ENCODE data around the gene PANK4.

Gene PANK4

DNA sequence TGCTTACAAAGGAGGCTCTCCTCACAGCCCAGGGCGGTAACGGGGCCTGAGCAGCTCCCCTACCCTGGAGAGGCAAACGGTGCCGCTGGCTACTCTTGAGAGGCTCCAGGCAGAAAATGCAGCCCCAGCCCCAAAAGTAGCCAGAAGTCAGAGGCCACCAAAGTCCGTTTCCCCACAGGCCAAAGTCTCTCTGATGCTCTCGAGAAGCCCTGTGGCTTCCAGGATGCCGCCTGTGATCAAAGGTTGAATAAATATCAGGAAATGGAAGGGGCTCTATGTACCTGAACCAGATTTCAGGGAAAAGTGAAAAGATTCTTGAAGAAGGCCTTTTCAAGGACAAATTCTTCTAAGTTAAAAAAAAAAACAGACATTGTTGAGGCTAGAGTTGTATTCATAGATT is 4.2 kb downstream of the PANK4 start:
- Histone ChIP-seq H3K27ac (no peak overlapping the region), H3K36me3 (replicated peaks) (peaks cover 32% of the 10 kb centered on the region), H3K27me3 (replicated peaks) (no peaks in the 10 kb centered on the region), H3K4me3 (ENCODE audit: low read depth, low read length) (no peak overlapping the region)
- TF ChIP-seq, protein P1, sequence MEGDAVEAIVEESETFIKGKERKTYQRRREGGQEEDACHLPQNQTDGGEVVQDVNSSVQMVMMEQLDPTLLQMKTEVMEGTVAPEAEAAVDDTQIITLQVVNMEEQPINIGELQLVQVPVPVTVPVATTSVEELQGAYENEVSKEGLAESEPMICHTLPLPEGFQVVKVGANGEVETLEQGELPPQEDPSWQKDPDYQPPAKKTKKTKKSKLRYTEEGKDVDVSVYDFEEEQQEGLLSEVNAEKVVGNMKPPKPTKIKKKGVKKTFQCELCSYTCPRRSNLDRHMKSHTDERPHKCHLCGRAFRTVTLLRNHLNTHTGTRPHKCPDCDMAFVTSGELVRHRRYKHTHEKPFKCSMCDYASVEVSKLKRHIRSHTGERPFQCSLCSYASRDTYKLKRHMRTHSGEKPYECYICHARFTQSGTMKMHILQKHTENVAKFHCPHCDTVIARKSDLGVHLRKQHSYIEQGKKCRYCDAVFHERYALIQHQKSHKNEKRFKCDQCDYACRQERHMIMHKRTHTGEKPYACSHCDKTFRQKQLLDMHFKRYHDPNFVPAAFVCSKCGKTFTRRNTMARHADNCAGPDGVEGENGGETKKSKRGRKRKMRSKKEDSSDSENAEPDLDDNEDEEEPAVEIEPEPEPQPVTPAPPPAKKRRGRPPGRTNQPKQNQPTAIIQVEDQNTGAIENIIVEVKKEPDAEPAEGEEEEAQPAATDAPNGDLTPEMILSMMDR (IDR thresholded peaks at IDR 0.05; ENCODE audit: low read depth, low read length, missing control alignments), result no peak
- DNase-seq, result no peak
- in situ Hi-C loops (cut with HindIII; ENCODE audit: low pct_ligation_motif_present, low sequenced_read_pairs), result loop anchor here (25.0 kb wide), 1 partner anchor 110 kb away; the partner anchor contains the start of gene PEX10

- no peak overlapping the region for H3K27ac ChIP-seq
- in situ Hi-C loops (cut with HindIII; ENCODE audit: low pct_ligation_motif_present, low sequenced_read_pairs), result loop anchor here (25.0 kb wide), 1 partner anchor 109 kb away; the partner anchor contains the start of gene PEX10
- H3K36me3 ChIP-seq (replicated peaks), result peaks cover 44% of the 10 kb centered on the region
- TF ChIP-seq, protein P1 (IDR thresholded peaks at IDR 0.05; ENCODE audit: low read depth, low read length, missing control alignments), result no peak
- no peaks in the 10 kb centered on the region for H3K27me3 ChIP-seq (replicated peaks)
- H3K4me3 ChIP-seq (ENCODE audit: low read depth, low read length), result no peak overlapping the region
- DNase-seq, result no peak
These were observed 5.6 kb downstream of the PANK4 start for GRCh38 chr1:2520806-2521205.

GRCh38 chr1:2520206-2520605 is 6.2 kb downstream of the PANK4 start:
- DNase-seq, result no peak
- H3K27me3 ChIP-seq (replicated peaks), result no peaks in the 10 kb centered on the region
- H3K4me3 ChIP-seq (ENCODE audit: low read depth, low read length), result no peak overlapping the region
- TF ChIP-seq, protein P1 (IDR thresholded peaks at IDR 0.05; ENCODE audit: low read depth, low read length, missing control alignments), result no peak
- peaks cover 50% of the 10 kb centered on the region for H3K36me3 ChIP-seq (replicated peaks)
- H3K27ac ChIP-seq, result no peak overlapping the region
- in situ Hi-C loops (cut with HindIII; ENCODE audit: low pct_ligation_motif_present, low sequenced_read_pairs), result loop anchor here (25.0 kb wide), 1 partner anchor 108 kb away; the partner anchor contains the start of gene PEX10

DNA sequence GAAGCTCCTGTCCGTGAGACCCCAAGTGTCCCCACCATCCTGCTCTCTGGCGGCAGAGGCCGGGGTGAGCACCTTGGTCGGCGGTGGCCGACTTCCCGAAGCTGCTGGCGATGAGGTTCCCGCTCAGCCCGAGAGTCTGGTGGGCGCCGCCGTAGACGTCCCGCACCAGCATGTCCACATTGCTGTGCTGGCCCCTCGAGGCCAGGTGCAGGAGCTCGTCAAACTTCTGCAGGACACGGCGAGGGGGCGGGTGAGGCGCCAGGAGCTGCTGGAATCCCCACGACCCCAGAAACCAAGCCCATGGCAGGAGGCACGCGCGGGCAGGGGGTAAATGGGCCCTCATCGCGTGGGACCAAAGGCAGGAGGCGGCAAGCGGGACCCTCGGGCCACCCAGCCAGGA is 6.7 kb downstream of the PANK4 start:
- H3K36me3 ChIP-seq (replicated peaks), result peaks cover 55% of the 10 kb centered on the region
- no peak for DNase-seq
- no peaks in the 10 kb centered on the region for H3K27me3 ChIP-seq (replicated peaks)
- TF ChIP-seq, protein P1 (IDR thresholded peaks at IDR 0.05; ENCODE audit: low read depth, low read length, missing control alignments), result no peak
- no peak overlapping the region for H3K27ac ChIP-seq
- in situ Hi-C loops (cut with HindIII; ENCODE audit: low pct_ligation_motif_present, low sequenced_read_pairs), result loop anchor here (25.0 kb wide), 1 partner anchor 107 kb away; the partner anchor contains the start of gene PEX10
- no peak overlapping the region for H3K4me3 ChIP-seq (ENCODE audit: low read depth, low read length)

- H3K27me3 ChIP-seq (replicated peaks), result no peaks in the 10 kb centered on the region
- H3K4me3 ChIP-seq (ENCODE audit: low read depth, low read length), result no peak overlapping the region
- in situ Hi-C loops (cut with HindIII; ENCODE audit: low pct_ligation_motif_present, low sequenced_read_pairs), result loop anchor here (25.0 kb wide), 1 partner anchor 107 kb away; the partner anchor contains the start of gene PEX10
- H3K27ac ChIP-seq, result no peak overlapping the region
- TF ChIP-seq, protein P1 (IDR thresholded peaks at IDR 0.05; ENCODE audit: low read depth, low read length, missing control alignments), result no peak
- DNase-seq, result no peak
- peaks cover 57% of the 10 kb centered on the region for H3K36me3 ChIP-seq (replicated peaks)
These were observed 7.2 kb downstream of the PANK4 start for GRCh38 chr1:2519029-2519685.
